Right forelimb (tissue), 1 donor: ENCODE results near the gene CKMT1B.
"Not testable (repeated sequence)": the region's sequence is repeated elsewhere in the genome, so short reads cannot be mapped to it uniquely, and the experiment has no call there.

Experiments used
- DNase-seq: peaks from one replicate; pipeline ENCODE4 v3.0.0-alpha.2; 2018

CKMT1B gene

DNA sequence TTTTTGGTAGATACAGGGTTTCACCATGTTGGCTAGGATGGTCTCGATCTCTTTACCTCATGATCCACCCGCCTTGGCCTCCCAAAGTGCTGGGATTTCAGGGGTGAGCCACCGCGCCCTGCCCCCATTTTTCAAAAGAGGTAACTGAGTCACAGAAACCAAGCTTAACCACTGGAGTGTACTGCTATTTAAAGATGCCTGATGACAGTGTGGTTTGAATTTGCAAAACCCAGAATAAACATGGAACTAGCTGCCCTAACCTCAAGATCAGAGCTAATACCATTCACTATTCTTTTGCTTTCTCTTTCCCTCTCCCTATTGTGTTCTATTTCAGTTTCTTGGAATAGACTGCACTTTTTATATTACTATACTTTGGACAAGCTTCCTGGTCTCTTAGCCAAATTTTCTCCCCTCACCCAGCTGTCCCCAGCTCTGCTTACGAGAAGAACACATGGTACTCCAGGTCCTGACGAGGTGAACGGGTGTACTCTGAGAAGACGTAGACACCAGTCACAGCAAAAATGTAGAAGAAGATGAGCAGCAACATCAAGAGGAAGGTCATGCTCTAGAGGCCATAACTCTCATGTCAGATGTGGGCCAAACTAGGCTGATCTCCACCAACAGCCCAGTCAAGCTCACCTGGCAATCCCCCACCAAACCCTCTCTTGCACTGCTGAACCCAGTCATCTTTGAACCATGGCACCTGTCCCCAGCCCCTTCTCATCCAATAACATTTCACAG, 44.8 kb downstream of the CKMT1B start:
- not testable (repeated sequence) for DNase-seq
